GM21576 (cell line): ENCODE measurements around the gene PRAF2.

Experiments
- ATAC-seq: cut with Tn5 transposase; IDR thresholded peaks from one replicate; pipeline ENCODE4 v1.9.1; 2021; ENCODE audit warnings: mild to moderate bottlenecking, moderate library complexity; ENCODE audit not compliant: unreplicated experiment

The PRAF2 gene

GRCh38 chrX:49075347-49075746, 1.5 kb upstream of the PRAF2 start:
- no peak for ATAC-seq

- ATAC-seq: no peak
These were observed 1.1 kb downstream of the PRAF2 start for GRCh38 chrX:49072712-49073095.

- ATAC-seq: no peak
These were observed 1.7 kb downstream of the PRAF2 start for GRCh38 chrX:49071877-49072711.

GRCh38 chrX:49070988-49071387, 2.8 kb downstream of the PRAF2 start:
- ATAC-seq: no peak

- no peak for ATAC-seq
These were observed 4.8 kb downstream of the PRAF2 start for GRCh38 chrX:49069038-49069437.

GRCh38 chrX:49067285-49068120, 6.3 kb downstream of the PRAF2 start:
- no peak for ATAC-seq

GRCh38 chrX:49066690-49067089, 7.1 kb downstream of the PRAF2 start:
- no peak for ATAC-seq

- no peak for ATAC-seq
These were observed 7.5 kb downstream of the PRAF2 start for GRCh38 chrX:49066278-49066677.

- ATAC-seq: no peak
These were observed 9.1 kb downstream of the PRAF2 start for GRCh38 chrX:49064735-49065134.

GRCh38 chrX:49064303-49064702, 9.5 kb downstream of the PRAF2 start:
- ATAC-seq: no peak

- no peak for ATAC-seq
These were observed 10.1 kb downstream of the PRAF2 start for GRCh38 chrX:49063715-49064114.

- no peak for ATAC-seq
These were observed 11.9 kb downstream of the PRAF2 start for GRCh38 chrX:49061916-49062315.

GRCh38 chrX:49061490-49061889, 12.3 kb downstream of the PRAF2 start:
- no peak for ATAC-seq

GRCh38 chrX:49060914-49061313, 12.9 kb downstream of the PRAF2 start:
- ATAC-seq: no peak

- ATAC-seq: no peak
These were observed 14.1 kb downstream of the PRAF2 start for GRCh38 chrX:49059681-49060085.

- no peak for ATAC-seq
These were observed 14.6 kb downstream of the PRAF2 start for GRCh38 chrX:49059201-49059600.

- no peak for ATAC-seq
These were observed 15.0 kb downstream of the PRAF2 start, which contains the start of gene CCDC120 for GRCh38 chrX:49058794-49059193. Gene CCDC120, plus strand, starts transcription at chrX:49058999. Its CDS starts 3,043 bp downstream, at chrX:49062042.

- ATAC-seq: no peak
These were observed 19.6 kb downstream of the PRAF2 start for GRCh38 chrX:49054073-49054762.

- ATAC-seq: peak; percentile 47
These were observed 20.4 kb downstream of the PRAF2 start for GRCh38 chrX:49053223-49054072.

- ATAC-seq: no peak
These were observed 29.9 kb downstream of the PRAF2 start for GRCh38 chrX:49043987-49044281.
